Skin of body (tissue), 2 donors: ENCODE measurements around the gene C8G. TPM values are rescaled to one million over a fixed set of nuclear protein-coding genes. Genes with fewer than 3 reads are reported as not detected.

Experiments used
- DNase-seq: peaks from one replicate; lab custom pipeline; 2025; lab: John Stamatoyannopoulos, UW
- total RNA-seq: library from RNA; depleted of rRNA; stranded (reverse); fragments of >200 nt; gene quantifications from one replicate; pipeline ENCODE4 v1.2.3, GENCODE V29; 2014

Gene C8G
- total RNA-seq, 1 donor from 2014 or later, result not detected

DNA sequence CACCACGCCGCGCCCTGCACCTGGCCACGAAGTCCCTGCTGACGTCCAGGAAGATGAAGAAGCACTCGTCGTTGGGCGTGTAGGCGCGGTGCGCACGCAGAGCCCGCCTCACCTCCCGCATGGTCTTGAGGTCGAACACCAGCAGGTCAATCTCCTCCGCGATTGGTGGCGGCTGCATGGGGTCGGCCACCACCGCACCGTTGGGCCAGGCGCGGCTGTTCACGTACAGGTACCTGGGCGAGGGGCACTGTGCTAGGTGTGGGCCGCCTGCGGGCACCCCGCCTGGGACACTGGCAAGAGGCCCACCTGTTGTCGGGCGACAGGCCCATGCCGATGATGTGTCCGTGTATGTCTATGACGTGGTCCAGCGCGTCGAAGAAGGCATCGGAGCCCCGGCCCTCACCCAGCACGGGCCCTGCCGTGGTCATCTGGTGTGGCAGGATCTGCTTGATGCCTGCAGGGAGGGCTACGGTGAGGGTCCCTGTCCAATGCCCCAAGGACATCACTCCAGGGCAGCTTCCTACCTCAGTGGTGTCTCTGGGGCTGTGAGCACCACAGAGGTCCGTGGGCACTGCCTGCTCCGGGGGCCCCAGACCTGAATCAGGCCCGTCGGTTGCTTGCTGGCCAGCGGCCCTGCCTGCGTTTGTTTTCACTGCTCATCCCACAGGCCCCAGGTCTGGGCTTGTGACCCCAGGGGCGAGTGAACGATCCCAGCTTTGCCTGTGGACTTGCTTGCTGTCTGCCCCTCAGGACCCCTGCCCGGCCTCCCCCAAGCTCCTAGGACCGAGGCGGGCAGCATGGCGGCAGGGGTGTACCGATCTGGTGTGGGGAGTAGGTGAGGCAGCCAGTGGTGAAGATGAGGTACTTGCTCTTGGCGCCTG is 3.6 kb upstream of the C8G start:
- no peak for DNase-seq

DNA sequence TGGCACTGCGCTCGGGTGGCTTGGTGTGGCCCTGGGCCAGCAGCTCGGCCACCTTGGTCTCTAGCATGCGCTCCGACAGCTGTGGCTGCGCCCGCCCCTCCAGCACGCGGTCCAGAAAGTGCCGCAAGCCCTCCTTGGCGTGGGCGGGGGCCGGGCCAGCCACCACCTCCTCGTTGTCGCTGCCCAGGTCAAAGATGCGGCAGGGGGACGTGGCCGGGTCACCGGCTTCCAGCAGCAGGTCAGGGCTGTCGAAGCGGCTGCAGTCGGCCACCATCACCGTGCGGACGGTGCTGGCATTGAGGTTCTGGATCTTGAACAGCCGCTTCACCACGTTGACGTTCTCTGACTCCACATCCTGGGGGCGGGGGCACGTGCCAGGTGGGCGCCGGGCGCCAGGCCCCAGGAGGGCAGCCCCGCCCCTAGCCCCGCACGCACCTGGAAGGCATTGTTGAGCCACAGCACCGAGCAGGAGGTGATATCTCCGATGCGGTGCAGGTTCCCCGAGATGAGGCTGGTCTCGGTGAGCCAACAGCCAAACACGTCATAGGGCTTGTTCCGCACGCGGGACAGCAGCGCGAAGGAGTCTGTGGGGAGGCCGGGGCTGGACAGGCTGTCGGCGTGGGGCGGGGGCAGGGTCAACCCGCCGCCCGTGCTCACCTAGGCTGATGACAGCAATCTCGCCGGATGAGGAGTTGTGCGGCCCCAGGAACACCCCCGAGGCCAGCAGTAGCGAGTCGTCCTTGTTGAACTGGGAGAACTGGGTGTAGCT is 2.7 kb upstream of the C8G start:
- DNase-seq, result no peak

DNA sequence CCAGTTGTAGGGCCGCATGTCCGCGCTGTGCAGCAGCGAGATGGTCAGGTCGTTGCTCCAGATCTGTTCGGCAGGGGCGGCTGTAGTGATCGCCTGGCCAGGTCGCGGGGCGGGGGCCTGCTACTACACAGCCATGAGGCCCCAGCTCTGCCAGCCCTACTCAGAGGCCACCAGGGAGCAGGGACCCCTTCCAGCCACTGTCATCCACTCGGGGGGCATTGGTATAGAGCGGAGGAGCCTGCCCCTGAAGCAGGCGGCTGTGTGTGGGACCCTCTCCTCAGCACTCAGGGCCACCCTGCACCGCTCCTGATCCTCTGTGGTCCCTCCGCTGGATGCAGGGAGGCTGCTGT is 2.2 kb upstream of the C8G start:
- DNase-seq, result no peak

- DNase-seq, result no peak
Observed at GRCh38 chr9:136943291-136944211, 1.5 kb upstream of the C8G start.

- DNase-seq, result no peak
Observed at GRCh38 chr9:136944212-136944518, 878 bp upstream of the C8G start.

- DNase-seq, result no peak
Observed at GRCh38 chr9:136945333-136946227, 537 bp downstream of the C8G start.

DNA sequence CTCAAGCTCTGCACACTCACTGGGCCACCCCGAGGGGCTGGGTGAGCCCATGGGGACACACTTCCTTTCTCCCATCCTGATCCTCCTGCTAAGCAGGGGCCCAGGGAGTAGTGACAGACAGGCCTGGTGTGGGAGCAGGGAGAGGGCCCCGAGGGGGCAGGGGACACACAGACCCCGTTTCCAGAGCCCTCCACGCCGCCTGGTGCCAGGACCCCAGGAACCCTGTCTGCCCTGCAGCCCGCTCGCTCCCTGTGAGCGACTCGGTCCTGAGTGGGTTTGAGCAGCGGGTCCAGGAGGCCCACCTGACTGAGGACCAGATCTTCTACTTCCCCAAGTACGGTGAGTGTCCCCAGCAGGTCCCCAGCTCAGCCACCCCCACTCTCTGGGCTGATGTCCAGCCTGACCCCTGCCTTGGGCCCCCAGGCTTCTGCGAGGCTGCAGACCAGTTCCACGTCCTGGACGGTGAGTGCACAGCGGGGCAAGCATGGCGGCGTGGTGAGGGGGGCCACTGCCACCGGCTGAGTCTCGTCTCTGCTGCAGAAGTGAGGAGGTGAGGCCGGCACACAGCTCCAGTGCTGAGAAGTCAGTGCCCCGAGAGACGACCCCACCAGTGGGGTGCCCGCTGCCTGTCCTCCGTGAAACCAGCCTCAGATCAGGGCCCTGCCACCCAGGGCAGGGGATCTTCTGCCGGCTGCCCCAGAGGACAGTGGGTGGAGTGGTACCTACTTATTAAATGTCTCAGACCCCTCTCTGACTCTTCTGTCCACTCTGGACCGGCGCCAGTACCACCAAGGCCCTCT is 1.4 kb downstream of the C8G start:
- no peak for DNase-seq

GRCh38 chr9:136947028-136947891 is 2.2 kb downstream of the C8G start:
- no peak for DNase-seq

GRCh38 chr9:136947955-136948510 is 3.0 kb downstream of the C8G start:
- DNase-seq, result no peak

DNA sequence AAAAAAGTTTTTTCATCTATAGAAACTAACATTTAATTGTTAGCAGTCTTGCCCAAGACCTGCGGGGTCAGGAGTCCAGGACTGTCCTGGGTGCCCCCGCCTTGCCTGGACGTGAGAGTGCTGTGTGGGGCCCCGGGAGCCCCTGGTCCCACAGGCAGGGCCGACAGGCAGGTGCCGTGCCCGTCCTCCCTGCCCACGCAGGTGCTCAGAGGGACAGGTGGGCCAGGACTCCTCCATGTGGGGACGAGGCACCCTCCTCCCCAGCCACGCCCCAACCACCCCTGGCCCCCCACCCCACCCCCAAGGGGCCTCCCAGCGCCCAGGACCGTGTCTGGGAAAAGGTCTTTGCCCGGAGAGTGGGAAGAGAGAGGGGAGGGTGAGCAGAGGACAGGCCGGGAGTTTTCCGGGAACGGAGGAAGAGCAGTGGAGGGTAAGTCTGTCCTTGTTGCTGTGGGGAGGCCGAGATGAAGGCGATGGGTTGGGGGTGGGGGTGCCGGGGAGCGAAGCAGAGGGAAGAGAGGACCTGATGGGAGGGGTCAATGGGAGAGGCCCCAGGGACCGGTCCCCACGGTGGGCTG is 4.3 kb downstream of the C8G start:
- no peak for DNase-seq

DNA sequence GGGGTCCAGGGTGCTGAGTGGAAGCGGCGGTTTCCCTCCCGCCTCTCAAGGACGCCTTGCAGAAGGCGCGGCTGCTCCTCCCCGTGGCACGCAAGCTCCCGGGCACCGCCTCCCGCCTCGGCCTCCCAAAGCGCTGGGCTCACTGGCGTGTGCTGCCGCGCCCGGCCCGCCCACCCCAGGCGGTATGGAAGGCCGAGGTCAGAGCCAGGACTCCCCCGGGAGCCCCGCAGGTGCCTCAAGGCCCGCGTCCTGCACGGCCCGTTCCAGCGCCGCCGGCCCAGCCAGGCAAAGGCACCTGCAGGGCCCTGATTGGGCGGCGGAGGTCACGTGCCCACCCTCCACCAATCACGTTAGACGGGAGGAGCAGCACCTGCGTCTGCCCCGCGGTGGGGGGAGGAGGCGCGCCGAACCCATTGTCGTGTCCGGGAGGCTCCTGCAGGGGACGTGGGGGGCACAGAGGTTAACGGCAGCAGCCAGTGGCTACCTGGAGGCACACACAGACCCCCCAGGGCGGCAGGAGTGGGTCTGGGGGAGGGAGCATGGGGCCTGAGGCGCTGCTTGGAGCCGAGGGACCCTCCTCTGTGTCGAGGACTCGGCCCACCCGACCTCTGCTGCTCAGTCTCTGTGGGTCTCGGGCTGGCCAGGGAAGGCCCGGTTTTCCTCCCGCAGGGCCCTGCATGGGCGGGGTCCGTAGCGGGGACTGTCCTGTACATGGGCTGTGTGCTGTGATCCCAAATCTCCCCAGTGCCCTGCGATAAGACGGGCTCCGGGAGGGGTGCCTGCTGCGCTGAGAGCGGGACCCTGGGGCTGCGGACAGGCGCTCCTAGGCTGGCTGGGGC is 5.0 kb downstream of the C8G start:
- no peak for DNase-seq

DNA sequence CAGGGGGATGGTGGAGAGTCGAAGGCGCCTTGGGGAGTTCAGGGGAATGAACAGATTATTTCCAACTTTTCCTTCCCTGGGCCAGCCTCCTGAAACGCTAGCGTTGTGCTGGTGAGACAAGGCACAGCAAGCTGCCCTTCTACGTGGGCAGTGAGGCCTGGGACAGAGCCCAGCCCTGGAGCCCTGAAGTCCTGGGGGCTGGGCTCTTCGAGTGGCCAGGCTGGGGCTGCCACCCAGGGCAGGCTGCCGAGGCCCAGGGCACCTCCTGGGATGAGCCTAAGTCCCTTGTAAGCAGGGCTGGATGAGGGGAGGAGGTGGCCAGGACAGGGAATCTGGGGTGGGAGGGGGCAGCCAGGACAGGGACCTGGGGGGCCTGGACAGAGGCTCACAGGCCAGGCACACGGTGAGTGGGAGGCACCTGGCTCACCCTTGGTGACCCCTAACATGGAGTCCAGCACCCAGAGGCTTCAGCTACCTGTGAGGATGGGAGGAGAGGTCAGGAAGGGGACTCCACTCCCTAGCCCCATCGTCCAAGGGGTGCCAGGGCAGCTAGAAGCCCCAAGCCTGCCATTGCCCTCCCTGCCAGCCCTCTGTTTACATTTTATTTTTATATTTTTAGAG is 5.7 kb downstream of the C8G start:
- no peak for DNase-seq

DNA sequence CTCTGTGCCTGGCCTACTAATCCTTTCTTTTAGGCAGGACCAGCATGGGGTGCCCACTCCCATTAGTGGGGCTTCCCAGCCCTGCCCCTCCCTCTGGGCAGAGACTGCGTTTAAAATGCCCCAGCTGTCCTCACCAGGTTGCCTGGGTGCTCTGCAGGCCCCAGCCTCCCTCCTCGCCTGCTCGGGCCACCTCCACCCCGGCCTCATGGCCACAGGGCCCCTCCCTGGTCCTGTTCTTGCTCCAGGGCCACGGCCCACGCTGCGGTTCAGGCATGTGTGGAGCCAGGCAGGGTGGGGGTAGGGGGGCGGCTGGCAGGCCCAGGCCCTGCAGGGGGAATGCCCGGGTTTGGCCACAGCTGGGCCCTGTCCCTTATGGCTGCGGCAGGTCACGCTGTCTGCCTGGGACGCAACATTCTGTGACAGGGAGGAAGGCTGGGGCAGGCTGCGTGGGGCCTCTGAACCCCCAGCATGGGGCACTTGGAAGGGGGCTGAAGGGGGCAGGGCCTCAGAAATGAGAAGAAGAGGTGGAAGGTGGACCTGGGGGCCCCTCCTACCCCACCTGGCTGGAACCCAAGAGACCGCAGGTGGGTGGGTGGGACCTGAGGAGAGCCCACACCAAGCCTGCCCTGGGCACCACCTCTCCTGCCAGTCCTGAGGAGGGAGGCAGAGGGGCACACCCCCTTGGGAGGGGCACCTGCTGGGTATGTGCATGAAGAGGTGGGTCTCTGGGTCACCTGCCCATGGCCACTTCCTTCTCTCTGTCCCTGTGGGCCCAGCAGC is 6.7 kb downstream of the C8G start, which contains the start of gene LCN12:
Gene LCN12 (plus strand): TSS at position 733 of the 780 bp plus-strand sequence. CDS start 55 bp downstream, outside the sequence.
- no peak for DNase-seq

GRCh38 chr9:136952321-136952850 is 7.3 kb downstream of the C8G start:
- DNase-seq, result no peak

GRCh38 chr9:136952876-136953770 is 8.1 kb downstream of the C8G start:
- no peak for DNase-seq
